NCI-H1694 (cell line): Measurements from ENCODE around the gene PLN.

Experiments
- DNase-seq: peaks from one replicate; lab custom pipeline; 2025; lab: John Stamatoyannopoulos, UW

PLN gene

DNA sequence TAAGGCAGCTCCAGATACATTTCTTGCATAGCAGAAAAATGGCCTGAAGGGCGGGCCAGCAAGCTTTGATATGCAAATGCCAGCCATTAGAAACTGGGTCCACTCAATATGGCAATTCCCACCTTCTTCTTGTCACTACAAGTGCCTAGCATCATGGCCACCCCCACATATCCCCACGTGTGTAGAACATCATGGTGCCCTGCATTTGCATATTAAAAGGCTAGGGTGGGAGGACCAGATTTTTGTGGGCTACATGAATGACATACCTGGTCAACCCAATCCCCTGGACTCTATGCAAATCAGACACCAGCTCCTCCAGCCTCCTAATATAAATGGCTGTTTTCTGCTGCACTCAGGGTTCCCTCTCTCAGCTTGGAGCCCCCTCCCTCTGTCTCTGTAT is 31.7 kb downstream of the PLN start:
- no peak for DNase-seq

- DNase-seq: peak; percentile 38
Measured at GRCh38 chr6:118580585-118581419, 32.7 kb downstream of the PLN start.

- DNase-seq: no peak
Measured at GRCh38 chr6:118581489-118581959, 33.4 kb downstream of the PLN start.

- DNase-seq: no peak
Measured at GRCh38 chr6:118584911-118585310, 36.8 kb downstream of the PLN start.

DNA sequence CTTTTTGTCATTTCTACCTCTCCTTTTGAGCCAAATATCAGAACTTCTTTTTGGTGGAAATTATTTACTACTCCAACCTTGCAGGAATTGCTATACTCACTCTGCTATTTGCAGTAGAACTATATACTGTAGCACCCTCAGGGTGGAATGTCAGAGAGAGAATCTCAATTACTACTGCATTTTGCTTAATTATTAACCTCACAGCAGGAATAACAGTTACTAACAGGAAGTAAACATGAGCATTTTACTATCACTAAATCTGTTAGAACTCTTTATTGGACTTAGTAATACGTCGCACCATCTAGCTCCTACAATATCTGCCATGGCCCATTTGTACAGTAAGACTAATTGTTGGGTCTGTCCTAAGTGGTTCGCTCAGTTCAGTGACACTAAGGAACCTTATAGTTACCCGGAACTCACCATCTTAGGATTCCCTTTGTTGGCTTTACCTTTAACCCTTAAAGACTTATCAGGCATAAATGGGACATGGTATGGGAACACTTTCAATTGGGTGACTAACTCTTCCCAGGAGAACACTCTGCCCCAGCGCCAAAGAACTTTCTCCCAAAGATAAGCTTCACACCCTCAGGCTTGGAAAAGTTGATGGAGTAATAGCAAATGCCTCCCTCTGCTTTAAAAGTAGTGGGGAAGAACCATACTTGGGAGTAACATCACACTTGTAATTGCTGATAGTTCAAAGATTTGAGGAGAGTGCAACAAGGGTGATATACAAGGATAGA is 38.8 kb downstream of the PLN start:
- no peak for DNase-seq

GRCh38 chr6:118588626-118589025 is 40.5 kb downstream of the PLN start:
- DNase-seq: no peak

GRCh38 chr6:118589186-118589585 is 41.1 kb downstream of the PLN start:
- no peak for DNase-seq

- no peak for DNase-seq
Measured at GRCh38 chr6:118589649-118590365, 41.7 kb downstream of the PLN start.

DNA sequence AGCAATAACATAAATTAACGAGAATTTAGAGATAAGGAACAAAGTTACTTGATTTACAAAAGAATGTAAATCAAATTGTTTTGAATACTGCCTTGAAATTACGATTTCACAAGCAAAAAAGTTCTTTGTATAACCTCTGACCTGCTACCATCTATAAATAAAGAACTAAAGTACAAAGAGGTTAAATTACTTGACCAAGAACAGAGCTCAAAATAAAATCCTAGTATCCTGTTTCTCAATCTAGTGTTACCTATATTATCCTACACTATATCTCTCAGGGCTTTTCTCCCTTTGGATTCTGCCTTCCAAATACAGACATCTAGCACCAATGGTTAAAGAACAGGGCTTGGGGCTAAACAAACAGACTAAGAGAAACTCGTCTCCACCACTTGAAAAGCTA is 43.8 kb downstream of the PLN start:
- DNase-seq: no peak

DNA sequence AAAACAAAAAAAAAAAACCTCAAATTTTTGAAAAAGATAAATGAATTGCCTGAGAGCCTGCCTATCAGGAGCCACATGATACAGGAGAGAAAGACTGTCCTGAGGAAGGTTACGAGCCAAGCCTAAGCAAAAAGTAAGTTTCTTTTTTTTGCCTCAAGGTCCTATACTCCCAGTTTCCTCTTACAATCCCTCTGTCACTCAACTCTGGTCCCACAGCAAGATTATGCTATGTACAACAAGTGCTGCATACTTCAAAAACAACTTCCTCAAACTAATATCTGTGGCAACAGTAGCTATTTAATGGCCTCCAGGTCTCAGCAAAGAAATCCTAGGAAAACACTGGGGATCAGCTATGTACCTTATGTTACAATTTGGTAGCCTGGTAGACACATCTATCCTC is 46.8 kb downstream of the PLN start:
- no peak for DNase-seq

GRCh38 chr6:118596774-118597320 is 48.8 kb downstream of the PLN start:
- no peak for DNase-seq

- no peak for DNase-seq
Measured at GRCh38 chr6:118597636-118598035, 49.5 kb downstream of the PLN start.

- no peak for DNase-seq
Measured at GRCh38 chr6:118598324-118598723, 50.2 kb downstream of the PLN start.

GRCh38 chr6:118602300-118602699 is 54.2 kb downstream of the PLN start:
- DNase-seq: no peak

DNA sequence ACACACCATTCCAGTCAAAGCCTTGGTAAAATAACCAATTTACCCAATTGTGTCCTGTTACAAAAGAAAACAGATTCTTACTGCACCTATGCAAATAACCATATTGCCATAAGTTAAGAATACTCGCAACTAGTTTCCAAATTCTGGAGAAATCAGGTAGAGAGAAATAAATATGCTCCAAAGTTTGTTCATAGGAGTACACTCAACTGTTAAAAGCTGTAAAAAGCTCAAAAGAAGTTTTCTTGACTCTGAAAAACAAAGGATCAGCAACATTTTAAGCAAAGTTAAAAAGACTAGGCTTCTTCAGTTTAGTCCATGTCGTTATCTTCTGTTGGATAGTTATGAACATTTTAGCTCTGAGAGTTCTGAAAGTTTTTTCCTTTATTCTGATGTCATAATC is 55.3 kb downstream of the PLN start:
- DNase-seq: no peak

DNA sequence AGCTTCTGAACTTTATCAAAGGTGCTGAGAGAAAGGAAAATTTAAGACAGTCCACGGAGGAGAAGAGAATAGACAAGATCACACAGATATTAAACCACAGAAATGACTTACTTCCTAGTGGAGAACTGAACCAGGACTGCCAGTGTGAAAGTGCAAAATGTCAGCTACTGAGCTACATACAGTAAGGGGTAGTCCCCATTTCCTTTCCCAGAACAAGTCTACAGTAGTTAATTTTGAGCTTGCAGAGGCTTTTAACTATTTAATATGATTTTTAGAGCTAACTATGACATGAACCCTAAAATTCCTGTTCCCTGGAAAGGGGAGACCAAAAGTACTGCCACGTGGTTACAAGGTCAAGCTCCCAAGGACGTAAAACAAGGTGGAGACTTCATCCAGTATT is 58.2 kb downstream of the PLN start:
- DNase-seq: no peak

DNA sequence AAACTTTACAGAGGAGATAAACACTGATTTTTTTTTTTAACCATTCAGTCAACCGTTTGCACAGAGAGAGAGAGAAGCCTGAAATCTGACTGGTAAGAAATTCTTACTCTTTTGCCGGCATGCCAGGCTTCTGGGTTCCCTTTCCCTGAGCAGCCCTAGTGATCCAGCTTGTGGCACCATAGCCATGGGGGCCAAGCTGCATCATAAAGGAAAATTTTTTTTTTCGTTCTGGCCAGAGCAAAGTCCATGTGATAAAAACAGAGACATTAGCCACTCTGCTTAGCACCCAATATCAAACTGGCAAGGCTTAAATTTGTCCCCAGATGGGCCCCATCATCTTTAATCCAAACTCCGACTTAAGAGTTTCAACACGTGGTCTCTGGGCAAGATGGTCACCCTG is 58.8 kb downstream of the PLN start:
- DNase-seq: no peak
